ENCODE data around the gene CAPRIN1.
"Not testable (repeated sequence)": the region's sequence is repeated elsewhere in the genome, so short reads cannot be mapped to it uniquely, and the experiment has no call there.

Gene CAPRIN1

GRCh38 chr11:34052036-34052607, 591 bp downstream of the CAPRIN1 start:
- peak; percentile 82 for DNase-seq (ENCODE audit: low read depth)

- no peak for DNase-seq (ENCODE audit: low read depth)
Measured at GRCh38 chr11:34052608-34053160, 1.2 kb downstream of the CAPRIN1 start.

GRCh38 chr11:34053161-34053686, 1.7 kb downstream of the CAPRIN1 start:
- no peak for DNase-seq (ENCODE audit: low read depth)

- DNase-seq (ENCODE audit: low read depth) = not testable (repeated sequence)
Measured at GRCh38 chr11:34054351-34054750, 2.8 kb downstream of the CAPRIN1 start.

- DNase-seq (ENCODE audit: low read depth) = no peak
Measured at GRCh38 chr11:34055218-34056000, 3.9 kb downstream of the CAPRIN1 start.

- no peak for DNase-seq (ENCODE audit: low read depth)
Measured at GRCh38 chr11:34056672-34057071, 5.1 kb downstream of the CAPRIN1 start.

- DNase-seq (ENCODE audit: low read depth) = no peak
Measured at GRCh38 chr11:34063061-34063795, 11.7 kb downstream of the CAPRIN1 start.

- DNase-seq (ENCODE audit: low read depth) = no peak
Measured at GRCh38 chr11:34064291-34064690, 12.8 kb downstream of the CAPRIN1 start.

GRCh38 chr11:34065505-34066203, 14.1 kb downstream of the CAPRIN1 start:
- DNase-seq (ENCODE audit: low read depth) = no peak

- DNase-seq (ENCODE audit: low read depth) = not testable (repeated sequence)
Measured at GRCh38 chr11:34066766-34067165, 15.2 kb downstream of the CAPRIN1 start.

- no peak for DNase-seq (ENCODE audit: low read depth)
Measured at GRCh38 chr11:34067383-34068065, 16.0 kb downstream of the CAPRIN1 start.

- DNase-seq (ENCODE audit: low read depth) = no peak
Measured at GRCh38 chr11:34068111-34068510, 16.6 kb downstream of the CAPRIN1 start.

- not testable (repeated sequence) for DNase-seq (ENCODE audit: low read depth)
Measured at GRCh38 chr11:34071306-34071705, 19.8 kb downstream of the CAPRIN1 start.

GRCh38 chr11:34072041-34072440, 20.5 kb downstream of the CAPRIN1 start:
- DNase-seq (ENCODE audit: low read depth) = no peak

GRCh38 chr11:34072832-34073231, 21.3 kb downstream of the CAPRIN1 start:
- DNase-seq (ENCODE audit: low read depth) = no peak

- DNase-seq (ENCODE audit: low read depth) = no peak
Measured at GRCh38 chr11:34074391-34074790, 22.9 kb downstream of the CAPRIN1 start.

- DNase-seq (ENCODE audit: low read depth) = no peak
Measured at GRCh38 chr11:34075178-34075820, 23.8 kb downstream of the CAPRIN1 start.

- no peak for DNase-seq (ENCODE audit: low read depth)
Measured at GRCh38 chr11:34080609-34081008, 29.1 kb downstream of the CAPRIN1 start.

GRCh38 chr11:34084637-34085036, 33.1 kb downstream of the CAPRIN1 start:
- no peak for DNase-seq (ENCODE audit: low read depth)

GRCh38 chr11:34086554-34087283, 35.2 kb downstream of the CAPRIN1 start:
- no peak for DNase-seq (ENCODE audit: low read depth)
